Activated naive CD4-positive, alpha-beta T cell treated with anti-CD3 and anti-CD28 coated beads, Interleukin-2, amount 10 ng/mL, durations not matched to agents 5 hours and 36 hours (primary cell): ENCODE measurements around the gene INPP5J. TPM values are rescaled to one million over a fixed set of nuclear protein-coding genes. Genes with fewer than 3 reads are reported as not detected.

Experiments
- microRNA-seq: library from miRNA; unstranded; fragments of <30 nt; microRNA quantifications from one replicate; pipeline ENCODE4 v1.2.0, GENCODE V29; 2022; ENCODE audit warnings: borderline microRNAs expressed, borderline replicate concordance
- total RNA-seq, 2 experiments: library from RNA; stranded (reverse); gene quantifications; one replicate each; pipeline ENCODE4 v1.2.3, GENCODE V29; 2021

Gene INPP5J, protein sequence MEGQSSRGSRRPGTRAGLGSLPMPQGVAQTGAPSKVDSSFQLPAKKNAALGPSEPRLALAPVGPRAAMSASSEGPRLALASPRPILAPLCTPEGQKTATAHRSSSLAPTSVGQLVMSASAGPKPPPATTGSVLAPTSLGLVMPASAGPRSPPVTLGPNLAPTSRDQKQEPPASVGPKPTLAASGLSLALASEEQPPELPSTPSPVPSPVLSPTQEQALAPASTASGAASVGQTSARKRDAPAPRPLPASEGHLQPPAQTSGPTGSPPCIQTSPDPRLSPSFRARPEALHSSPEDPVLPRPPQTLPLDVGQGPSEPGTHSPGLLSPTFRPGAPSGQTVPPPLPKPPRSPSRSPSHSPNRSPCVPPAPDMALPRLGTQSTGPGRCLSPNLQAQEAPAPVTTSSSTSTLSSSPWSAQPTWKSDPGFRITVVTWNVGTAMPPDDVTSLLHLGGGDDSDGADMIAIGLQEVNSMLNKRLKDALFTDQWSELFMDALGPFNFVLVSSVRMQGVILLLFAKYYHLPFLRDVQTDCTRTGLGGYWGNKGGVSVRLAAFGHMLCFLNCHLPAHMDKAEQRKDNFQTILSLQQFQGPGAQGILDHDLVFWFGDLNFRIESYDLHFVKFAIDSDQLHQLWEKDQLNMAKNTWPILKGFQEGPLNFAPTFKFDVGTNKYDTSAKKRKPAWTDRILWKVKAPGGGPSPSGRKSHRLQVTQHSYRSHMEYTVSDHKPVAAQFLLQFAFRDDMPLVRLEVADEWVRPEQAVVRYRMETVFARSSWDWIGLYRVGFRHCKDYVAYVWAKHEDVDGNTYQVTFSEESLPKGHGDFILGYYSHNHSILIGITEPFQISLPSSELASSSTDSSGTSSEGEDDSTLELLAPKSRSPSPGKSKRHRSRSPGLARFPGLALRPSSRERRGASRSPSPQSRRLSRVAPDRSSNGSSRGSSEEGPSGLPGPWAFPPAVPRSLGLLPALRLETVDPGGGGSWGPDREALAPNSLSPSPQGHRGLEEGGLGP
- not detected for total RNA-seq

DNA sequence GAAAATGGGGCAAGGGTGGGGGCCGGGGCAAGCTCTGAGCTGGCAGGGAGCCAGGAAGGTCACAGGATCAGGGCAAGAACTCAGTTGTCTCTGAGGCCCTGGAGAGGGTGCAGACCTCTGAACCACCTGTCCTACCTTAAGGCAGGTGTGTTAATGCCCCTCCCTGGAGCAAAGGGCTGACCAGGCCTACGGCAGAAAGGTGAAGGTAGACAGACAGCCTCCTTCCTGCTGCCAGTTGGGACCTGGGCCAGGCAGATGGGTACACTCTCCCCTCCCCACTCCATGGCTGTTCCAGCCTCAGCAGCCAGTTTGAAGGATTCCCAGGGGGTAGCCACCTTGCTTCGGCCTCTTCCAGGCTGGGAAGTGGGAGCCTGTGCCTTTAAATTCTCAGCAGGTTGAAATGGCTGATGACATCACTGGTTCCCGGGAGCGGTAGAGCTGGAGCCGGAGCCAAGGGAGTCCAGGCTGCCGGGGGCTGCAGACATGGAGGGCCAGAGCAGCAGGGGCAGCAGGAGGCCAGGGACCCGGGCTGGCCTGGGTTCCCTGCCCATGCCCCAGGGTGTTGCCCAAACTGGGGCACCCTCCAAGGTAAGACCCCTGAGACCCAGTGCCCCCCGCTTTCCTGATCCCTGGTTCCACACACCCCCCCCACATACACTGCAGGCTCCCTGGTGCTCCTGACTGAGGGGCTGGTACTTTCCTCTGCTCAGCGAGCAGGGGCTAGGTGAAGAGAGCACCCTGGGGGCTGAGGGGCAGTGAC lies at the start of gene INPP5J:
Gene INPP5J, plus strand, starts transcription at position 435 of the 760 bp plus-strand sequence. Its CDS starts 49 bp downstream, at position 484.

GRCh38 chr22:31080848-31081649 lies 41.7 kb upstream of the INPP5J start, which contains the start of gene SMTN:
Gene SMTN (plus strand): TSS chr22:31081318. CDS start chr22:31083259, 1,941 bp downstream.

DNA sequence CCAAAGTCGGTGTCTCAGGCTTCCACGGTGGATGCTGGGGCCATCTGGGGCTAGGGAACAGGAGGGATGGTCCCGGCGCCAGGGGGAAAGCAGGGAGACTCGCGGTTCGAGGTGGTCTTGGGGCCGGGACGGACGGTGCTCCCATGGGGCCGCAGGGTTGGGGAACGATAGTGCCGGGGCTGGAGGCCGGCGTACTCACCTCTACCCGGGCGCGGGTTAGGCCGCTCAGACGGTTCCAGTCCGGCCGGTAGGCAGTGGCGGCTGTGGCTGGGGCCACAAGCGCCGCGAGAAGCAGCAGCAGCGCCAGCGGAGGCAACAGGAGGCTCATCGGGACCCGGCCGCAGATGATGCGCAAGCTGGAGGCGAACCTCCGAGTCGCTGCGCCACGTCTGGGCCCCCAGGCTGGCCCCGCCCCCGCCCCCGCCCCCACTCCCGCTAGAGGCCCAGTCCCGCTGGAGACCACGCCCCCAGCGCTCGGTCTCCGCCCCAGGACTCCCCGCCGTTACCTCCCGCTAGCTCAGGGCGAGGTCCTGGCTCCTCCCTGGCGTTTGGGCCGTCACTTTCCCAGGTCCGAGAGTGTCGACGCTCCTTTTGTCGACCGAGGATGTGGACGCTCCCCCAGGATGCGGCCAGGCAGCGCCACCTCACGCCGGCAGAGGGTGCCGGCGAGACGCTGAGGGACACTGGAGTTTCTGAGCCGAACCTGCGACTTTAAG lies 15.4 kb upstream of the INPP5J start, which contains the start of gene SELENOM:
Gene SELENOM, minus strand, starts transcription at position 391 of the 716 bp plus-strand sequence. Its CDS starts 63 bp downstream, at position 328.

DNA sequence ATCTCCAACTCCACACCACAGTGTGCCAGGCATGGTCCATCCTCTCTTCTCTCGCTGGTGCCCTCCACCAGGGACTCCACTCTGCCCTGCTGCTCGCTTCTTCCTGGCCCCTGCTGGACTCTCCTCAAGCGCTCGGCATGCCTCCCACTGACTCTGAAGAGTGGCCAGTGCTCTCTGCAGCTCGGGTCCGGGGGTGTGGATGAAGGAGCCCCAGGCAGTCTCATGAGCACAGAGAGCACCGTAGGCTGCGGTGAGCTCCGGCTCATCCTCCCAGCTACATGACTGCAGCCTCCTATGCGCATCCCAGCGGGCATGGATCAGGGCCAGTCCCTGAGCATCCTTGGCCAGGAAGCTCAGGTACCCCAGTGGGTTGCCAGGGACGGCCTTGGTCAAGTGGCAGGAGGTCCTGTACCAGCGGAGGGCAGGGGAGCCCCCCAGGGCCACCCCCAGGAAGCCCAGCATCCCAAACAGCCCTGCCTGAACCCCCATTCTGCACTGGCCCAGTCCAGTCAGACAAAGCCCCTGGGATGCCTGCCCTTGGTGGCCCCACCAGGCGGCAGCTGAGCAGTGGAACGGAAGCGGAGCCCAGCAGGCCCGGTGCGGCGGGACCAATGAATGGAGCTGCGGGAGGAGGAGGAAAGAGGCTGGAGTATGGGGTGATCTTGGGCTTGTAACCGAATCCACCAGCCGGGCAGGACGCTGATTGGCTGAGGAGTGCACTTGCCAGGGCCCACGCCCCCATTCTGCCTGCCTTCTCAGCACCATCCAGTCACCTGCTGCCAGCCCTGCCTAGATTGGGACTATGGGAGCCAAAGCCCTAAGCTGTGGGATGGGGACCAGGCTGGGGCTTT lies 17.3 kb downstream of the INPP5J start, which contains the start of gene PLA2G3:
Gene PLA2G3, minus strand, starts transcription at position 643 of the 851 bp plus-strand sequence. Its CDS starts 154 bp downstream, at position 489.

Small RNAs within 50 kb of the gene (microRNA-seq; reads per million reads assigned to microRNA genes)
- 4.8 reads per million, percentile 29 among the genes with 10 or more reads in this experiment for gene MIR3928

Other genes starting within 250 kb of the INPP5J start
- 10 to 100 TPM; 49.6 to 51.3 TPM for gene MORC2, start 154.2 kb upstream of the INPP5J start, total RNA-seq
- 10 to 100 TPM; 82.5 to 87.1 TPM for gene TUG1, start 153.7 kb upstream of the INPP5J start, total RNA-seq
- gene SMTN, start 41.6 kb upstream of the INPP5J start, total RNA-seq: 10 to 100 TPM; 33.3 to 33.9 TPM
- 1 to 10 TPM; 1.7 to 2.1 TPM for gene SELENOM, start 15.4 kb upstream of the INPP5J start, total RNA-seq
- gene PLA2G3, start 17.5 kb downstream of the INPP5J start, total RNA-seq: not detected
- 10 to 100 TPM; 22.3 to 23.2 TPM for gene RNF185, start 37.2 kb downstream of the INPP5J start, total RNA-seq
- 10 to 100 TPM; 42.3 to 44.7 TPM for gene LIMK2, start 89.3 kb downstream of the INPP5J start, total RNA-seq
- 100 to 1,000 TPM; 110 to 115 TPM for gene PIK3IP1, start 169.5 kb downstream of the INPP5J start, total RNA-seq
- gene PATZ1, start 223.4 kb downstream of the INPP5J start, total RNA-seq: 10 to 100 TPM; 36.4 to 37.7 TPM